ENCODE data around the gene FSCN2. TPM values are rescaled to one million over a fixed set of nuclear protein-coding genes. Genes with fewer than 3 reads are reported as not detected.

FSCN2 gene
- total RNA-seq, 1 experiment from 2014 or later: 4.3 TPM

- H3K79me2 ChIP-seq (ENCODE audit: low read depth): no peaks in the 10 kb centered on the region
- intact Hi-C loops (cut with micrococcal nuclease; ENCODE audit: unreplicated experiment): no loop called here
These were observed 5.4 kb upstream of the FSCN2 start for GRCh38 chr17:81522491-81523401.

GRCh38 chr17:81523402-81524038 is 4.7 kb upstream of the FSCN2 start:
- intact Hi-C loops (cut with micrococcal nuclease; ENCODE audit: unreplicated experiment): no loop called here
- Histone ChIP-seq H3K4me3 (no peak overlapping the region), H3K9me2 (ENCODE audit: insufficient read depth) (no peaks in the 10 kb centered on the region), H3K4me1 (replicated peaks; ENCODE audit: insufficient read depth) (peaks cover 10% of the 10 kb centered on the region), H4K20me1 (ENCODE audit: insufficient read depth) (no peaks in the 10 kb centered on the region), H3K4me2 (no peak overlapping the region), H3K9me3 (ENCODE audit: insufficient read depth, low read depth) (no peaks in the 10 kb centered on the region), H3K27ac (no peak overlapping the region), H3K36me3 (ENCODE audit: low read depth) (no peaks in the 10 kb centered on the region), H3K27me3 (ENCODE audit: insufficient read depth, low read depth) (peaks cover 4% of the 10 kb centered on the region; the same call in 1 of the 2 replicates), H3K79me2 (ENCODE audit: low read depth) (no peaks in the 10 kb centered on the region), H2AFZ (no peak overlapping the region), H3F3A (ENCODE audit: insufficient read depth, low read depth) (no peaks in the 10 kb centered on the region; the same call in none of the 2 replicates)
- TF ChIP-seq EZH2 (IDR thresholded peaks at IDR 0.05; ENCODE audit: low read depth): no peak
- no peak for TF ChIP-seq CTCF (conservative IDR thresholded peaks at IDR 0.05)
- DNase-seq: no peak
- BruUV-seq (replicated peaks): no TSS peak
- ChIA-PET CTCF (no interaction called here), POLR2A (ENCODE audit: unreplicated experiment) (no interaction called here)

More at GRCh38 chr17:81522491-81523401, 5.4 kb upstream of the FSCN2 start:
- BruUV-seq (replicated peaks): no TSS peak
- ChIA-PET POLR2A (ENCODE audit: unreplicated experiment) (no interaction called here), CTCF (no interaction called here)
- Histone ChIP-seq H4K20me1 (ENCODE audit: insufficient read depth) (no peaks in the 10 kb centered on the region), H3K4me2 (no peak overlapping the region), H3K27ac (no peak overlapping the region), H3K36me3 (ENCODE audit: low read depth) (no peaks in the 10 kb centered on the region), H3K9me3 (ENCODE audit: insufficient read depth, low read depth) (no peaks in the 10 kb centered on the region), H3K4me1 (replicated peaks; ENCODE audit: insufficient read depth) (peaks cover 15% of the 10 kb centered on the region), H3K27me3 (ENCODE audit: insufficient read depth, low read depth) (no peaks in the 10 kb centered on the region), H3F3A (ENCODE audit: insufficient read depth, low read depth) (no peaks in the 10 kb centered on the region; the same call in none of the 2 replicates), H2AFZ (no peak overlapping the region), H3K4me3 (no peak overlapping the region), H3K9me2 (ENCODE audit: insufficient read depth) (no peaks in the 10 kb centered on the region)
- no peak for DNase-seq
- TF ChIP-seq CTCF (conservative IDR thresholded peaks at IDR 0.05) (no peak), EZH2 (IDR thresholded peaks at IDR 0.05; ENCODE audit: low read depth) (no peak)

- H3K27me3 ChIP-seq (ENCODE audit: insufficient read depth, low read depth): peaks cover 8% of the 10 kb centered on the region; the same call in 1 of the 2 replicates
- H3K4me3 ChIP-seq: no peak overlapping the region
- no peaks in the 10 kb centered on the region for H3K9me2 ChIP-seq (ENCODE audit: insufficient read depth)
- H3K4me1 ChIP-seq (replicated peaks; ENCODE audit: insufficient read depth): 0 out of 2 replicates have a peak, but pooled peaks cover 8% of the 10 kb centered on the region
- intact Hi-C loops (cut with micrococcal nuclease; ENCODE audit: unreplicated experiment): no loop called here
- no peaks in the 10 kb centered on the region for H3K79me2 ChIP-seq (ENCODE audit: low read depth)
- BruUV-seq (replicated peaks): no TSS peak
- H3F3A ChIP-seq (ENCODE audit: insufficient read depth, low read depth): no peaks in the 10 kb centered on the region; the same call in none of the 2 replicates
- no peaks in the 10 kb centered on the region for H4K20me1 ChIP-seq (ENCODE audit: insufficient read depth)
- POLR2A ChIA-PET (ENCODE audit: unreplicated experiment): no interaction called here
- CTCF ChIA-PET: no interaction called here
- no peak overlapping the region for H3K27ac ChIP-seq
- no peak overlapping the region for H2AFZ ChIP-seq
- DNase-seq: no peak
- H3K36me3 ChIP-seq (ENCODE audit: low read depth): no peaks in the 10 kb centered on the region
- H3K4me2 ChIP-seq: no peak overlapping the region
- no peaks in the 10 kb centered on the region for H3K9me3 ChIP-seq (ENCODE audit: insufficient read depth, low read depth)
- TF ChIP-seq CTCF (conservative IDR thresholded peaks at IDR 0.05) (no peak), EZH2 (IDR thresholded peaks at IDR 0.05; ENCODE audit: low read depth) (no peak)
These were observed 3.9 kb upstream of the FSCN2 start for GRCh38 chr17:81524039-81524864.
